Renal pelvis (tissue), 4 donors: ENCODE results near the gene RAB11FIP5. TPM values are rescaled to one million over a fixed set of nuclear protein-coding genes. Genes with fewer than 3 reads are reported as not detected.

ENCODE experiments used
- DNase-seq: peaks from one replicate; pipeline ENCODE4 v3.0.0-alpha.2; 2013
- polyA plus RNA-seq, 3 donors: library from polyadenylated mRNA; unstranded; fragments of 120-200 nt; gene quantifications; one replicate each; pipeline ENCODE4 v1.2.1, GENCODE V29; 2013; ENCODE audit not compliant: insufficient read length in 3 of 3

The RAB11FIP5 gene
- polyA plus RNA-seq, 3 donors, result 45.1 to 54.3 (median 52.9) TPM

DNA sequence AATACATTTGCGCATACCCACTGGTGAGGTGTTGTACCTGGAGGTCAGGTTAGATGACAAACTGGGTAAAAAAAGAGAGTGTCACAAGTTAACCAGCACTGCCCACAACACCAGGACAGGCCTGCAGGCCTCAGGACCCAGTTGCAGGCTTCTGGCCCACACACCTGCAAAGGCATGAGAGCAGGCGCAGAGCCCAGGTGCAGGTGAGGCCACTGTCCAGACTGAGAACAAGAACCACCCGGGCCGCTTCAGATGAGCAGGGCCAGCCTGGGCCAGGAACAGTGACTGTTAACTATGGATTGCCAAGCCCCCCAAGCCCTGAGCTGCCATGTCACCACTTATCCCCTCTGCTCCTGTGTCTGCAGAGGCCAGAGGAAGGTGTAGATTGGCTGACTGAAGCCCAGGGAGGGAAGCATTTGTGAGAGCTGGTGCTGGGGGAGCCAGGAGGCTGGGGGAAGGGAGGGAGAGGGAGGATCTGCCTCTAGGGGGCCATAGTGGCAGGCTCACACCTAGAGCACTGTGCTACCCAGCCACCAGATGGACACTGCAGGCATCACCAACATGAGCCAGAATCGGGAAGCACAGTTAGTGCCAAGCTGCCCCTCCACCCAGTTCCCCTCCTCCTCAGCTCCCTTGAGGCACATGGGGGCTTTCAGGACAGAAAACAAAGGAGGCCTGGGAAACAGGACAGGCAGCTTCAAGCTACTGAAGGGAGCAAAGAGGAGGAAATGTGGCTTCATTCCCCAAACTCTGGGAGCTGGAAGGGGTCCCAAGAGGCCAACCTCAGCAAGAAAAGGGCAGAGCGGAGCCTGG, 76.6 kb downstream of the RAB11FIP5 start:
- DNase-seq, result no peak

DNA sequence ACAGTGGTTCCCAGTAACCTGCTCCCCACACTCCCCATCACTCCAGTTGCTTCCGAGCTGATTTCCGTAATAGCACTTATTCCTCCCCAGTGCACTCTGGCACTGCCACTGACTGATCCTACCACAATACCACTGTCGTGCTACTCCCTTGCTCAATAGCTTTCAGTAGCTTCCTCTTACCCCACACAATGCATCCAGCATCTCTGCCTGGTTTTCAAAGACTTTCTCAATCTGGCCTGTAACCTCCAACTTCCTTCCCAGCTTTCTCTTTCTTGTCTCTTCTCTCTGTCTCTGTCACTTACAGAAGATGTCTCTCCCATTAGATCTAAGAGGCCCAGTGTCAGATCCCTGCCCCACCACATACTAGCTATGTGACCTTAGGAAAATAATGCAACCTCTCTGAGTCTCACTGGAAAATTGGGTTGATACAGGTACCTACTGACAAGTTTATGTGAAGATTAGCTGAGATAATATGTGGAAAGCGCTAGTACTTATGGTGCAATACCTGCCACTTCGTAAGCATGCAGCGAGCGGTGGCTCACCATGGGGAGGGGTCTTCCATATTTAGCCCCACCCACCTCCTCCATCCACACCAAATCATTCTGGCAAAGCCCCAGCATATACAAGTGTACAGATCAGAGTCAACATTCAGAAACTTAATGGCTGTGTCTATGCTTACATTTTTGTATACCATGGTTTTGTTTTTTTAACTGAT, 77.9 kb downstream of the RAB11FIP5 start:
- no peak for DNase-seq

DNA sequence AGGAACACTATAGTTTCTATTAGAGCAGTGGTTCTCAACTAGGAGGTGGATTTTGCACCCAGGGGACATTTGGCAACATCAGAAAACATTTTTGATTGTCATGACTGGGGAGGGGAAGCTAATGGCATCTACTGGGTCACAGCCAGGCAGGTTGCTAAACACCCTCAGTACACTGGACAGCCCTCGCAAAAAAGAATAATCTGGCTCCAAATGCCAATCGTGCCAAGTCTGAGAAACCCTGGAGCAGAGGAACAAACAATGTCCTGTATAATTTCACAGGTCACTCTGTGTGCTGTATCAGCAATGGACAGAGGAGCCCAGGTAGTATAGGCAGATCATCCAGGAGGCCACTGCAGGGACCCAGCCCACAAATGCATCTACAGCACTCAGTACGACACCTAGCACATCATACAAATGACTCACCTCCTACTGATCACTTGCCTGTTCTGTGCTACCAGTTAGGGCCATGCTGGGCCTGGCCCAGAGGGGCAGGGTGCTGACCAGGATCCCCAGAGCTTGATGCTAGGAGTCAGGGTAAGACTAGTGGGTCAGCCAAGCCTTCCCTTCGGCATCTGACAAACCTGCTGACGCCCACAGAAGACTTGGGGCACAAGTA, 78.9 kb downstream of the RAB11FIP5 start:
- DNase-seq, result no peak

DNA sequence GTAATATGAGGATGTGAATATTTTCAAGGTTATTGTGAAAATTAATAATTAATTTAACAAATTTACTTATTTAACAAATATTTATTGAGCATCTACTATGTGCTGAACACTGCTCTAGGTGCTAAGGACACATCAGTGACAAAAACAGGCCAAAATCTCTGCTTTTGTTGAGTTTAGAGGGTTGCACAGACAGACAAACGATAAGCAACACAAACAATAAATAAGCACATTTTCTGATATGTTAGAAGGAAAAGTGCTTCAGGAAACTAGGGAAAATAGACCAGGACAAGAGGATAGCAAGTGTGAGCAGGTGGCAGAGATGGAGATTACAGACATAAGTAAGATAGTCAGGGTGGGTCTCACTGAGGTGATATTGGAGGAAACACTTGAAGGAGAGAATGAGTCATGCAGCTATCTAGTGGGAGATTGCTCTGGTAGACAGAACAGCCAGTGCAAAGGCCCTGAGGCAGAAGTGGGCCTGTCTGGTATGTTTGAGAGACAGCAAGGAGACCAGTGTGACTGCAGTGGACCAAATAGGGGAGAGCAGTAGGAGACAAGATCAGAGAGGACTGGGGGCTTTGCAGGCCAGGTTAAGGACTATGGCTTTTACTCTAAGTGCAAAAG, 79.5 kb downstream of the RAB11FIP5 start:
- no peak for DNase-seq

DNA sequence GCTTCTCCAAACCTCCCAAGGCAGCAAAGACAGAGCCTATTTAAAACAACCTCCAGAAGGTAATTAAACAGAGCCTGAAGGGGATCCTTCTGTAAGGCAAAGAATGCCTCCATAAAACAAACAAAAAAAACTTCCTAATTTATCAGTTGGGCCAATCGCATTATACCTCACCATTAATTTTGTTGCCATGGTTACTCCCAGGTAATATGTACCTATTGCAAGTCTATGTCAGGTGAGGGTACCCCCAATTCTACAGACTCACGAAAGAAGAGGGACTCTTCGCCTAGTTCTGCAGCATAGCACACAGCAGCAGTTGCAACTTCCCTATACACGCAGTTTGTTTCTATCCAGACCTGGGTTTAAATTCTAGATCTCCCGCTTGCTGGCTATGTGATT, 80.0 kb downstream of the RAB11FIP5 start:
- no peak for DNase-seq

DNA sequence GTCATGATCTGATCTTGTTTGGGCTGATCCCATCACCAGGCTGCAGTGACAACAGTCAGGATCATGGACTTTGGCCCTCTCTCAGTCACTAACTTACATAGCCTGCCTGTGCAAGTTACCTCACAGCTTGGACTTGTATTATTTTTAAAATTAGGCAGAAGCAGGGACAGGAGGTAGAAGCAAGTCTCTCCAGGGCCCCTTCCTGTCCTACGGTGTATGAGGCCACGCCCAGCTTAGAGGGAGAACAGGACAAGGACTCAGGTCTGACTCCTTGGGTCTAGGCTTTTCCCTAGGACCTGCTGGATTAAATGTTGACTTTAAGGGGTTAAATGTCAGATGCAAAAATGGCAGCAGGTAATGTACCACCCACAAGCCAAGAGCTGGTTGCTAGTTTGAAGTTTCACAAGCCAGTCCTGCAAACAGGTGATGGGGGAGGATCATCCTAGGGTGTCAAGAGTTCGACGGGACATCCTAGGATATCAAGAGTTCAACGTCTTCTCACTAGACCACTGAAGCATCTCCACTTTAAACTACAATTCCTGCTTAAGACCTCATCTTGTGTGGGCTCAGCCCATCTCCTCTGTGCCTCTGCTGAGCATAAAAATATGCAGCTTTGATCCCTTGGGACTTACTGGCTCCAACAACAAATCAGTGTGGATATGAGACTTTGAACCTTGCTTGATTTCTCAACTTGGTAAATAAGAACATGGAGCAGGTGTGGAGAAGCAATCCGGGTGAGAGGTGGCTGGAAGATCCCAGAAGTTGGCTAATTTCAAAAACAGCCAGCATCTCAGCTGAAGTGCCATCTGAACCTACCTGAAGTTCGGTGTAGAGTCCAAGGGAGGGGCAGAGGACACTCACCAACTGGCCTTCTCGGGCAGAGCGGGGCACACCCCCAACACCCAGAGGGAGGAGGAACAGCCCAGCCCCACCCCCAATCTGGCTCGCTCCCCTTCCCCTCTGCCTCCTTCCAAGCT, 80.7 kb downstream of the RAB11FIP5 start:
- no peak for DNase-seq

DNA sequence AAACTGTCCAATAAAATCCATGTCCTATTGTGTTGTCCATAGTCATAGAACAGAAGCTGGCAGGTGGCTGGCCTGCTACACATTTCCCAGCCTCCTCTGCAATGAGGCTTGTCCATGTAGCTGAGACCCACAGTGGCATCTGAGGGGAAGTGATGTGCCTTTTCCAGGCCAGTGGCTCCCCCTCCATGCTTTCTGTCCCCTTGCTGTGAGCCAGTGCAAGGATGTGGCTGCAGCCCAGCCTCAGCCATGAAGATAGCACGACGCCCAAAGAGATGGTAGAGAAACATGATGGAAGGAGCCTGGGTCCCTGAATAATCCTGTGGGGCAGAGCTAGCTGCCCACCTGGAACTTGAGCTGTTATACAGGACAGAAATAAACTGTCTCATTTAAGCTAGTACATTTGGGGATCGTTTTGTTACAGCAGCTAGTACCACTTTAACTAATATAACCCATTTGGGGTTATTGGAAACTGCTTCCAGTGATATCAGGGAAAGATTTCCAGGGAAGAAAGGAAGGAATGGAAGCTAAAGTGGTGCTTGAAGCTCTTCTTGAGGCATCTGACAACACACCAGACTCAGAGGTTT, 81.6 kb downstream of the RAB11FIP5 start:
- no peak for DNase-seq

DNA sequence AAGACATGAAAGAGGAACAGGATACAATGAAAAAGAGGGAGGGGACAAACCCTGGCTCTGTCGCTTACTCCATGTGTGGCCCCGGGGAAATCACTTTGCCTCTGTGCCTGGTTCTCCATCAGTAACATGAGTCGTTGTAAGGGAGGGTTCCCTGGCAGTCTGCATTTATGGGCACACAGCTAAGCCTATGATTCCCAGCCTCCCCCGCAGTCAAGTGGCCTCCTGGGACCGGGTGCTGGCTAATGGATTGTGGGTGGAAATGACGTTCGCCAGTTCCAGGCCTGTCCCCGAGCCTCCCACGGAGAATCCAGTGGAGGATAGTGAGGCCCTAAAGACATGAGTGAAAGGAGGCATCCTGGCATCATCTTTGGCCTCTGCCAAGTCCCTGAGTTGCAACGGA, 83.9 kb downstream of the RAB11FIP5 start:
- no peak for DNase-seq

DNA sequence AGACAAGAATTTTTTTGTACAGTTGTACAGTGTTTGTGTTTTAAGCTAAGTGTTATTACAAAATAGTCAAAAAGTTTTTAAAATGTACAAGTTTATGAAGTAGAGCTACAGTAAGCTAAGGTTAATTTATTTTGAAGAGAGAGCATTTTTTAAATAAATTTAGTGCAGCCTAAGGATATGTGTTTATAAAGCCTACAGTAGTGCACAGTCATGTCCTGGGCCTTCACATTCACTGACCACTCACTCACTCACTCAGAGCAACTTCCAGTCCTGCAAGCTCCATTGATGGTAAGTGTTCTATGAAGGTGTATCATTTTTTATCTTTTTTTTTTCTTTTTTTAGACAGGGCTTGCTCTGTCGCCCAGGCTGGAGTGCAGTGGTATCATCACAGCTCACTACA, 85.4 kb downstream of the RAB11FIP5 start:
- DNase-seq, result no peak

DNA sequence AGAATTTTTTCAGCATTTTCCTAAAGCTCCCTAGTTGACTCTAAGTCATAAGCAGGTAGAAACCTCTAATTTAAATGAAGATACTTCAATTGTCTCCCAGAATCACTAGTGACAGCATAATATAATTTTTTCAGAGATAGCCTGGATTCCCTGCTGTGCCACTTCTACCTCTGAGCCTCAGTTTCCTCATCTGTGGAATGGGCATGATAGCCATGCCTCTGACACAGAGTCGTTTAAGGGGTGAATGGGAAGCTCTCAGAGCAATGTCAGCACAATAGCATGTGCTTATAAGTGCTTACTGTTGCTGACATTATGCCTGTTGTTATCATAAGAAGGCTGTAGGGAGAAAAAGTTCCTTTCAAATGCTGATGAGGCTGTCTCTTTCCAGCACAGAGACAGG, 89.3 kb downstream of the RAB11FIP5 start:
- DNase-seq, result no peak

Other genes with a start within 250 kb of the RAB11FIP5 start
- 10 to 100 TPM; 11.0 to 13.0 (median 12.1) TPM for gene SPR, start 225.5 kb downstream of the RAB11FIP5 start, polyA plus RNA-seq
- gene EMX1, start 195.4 kb downstream of the RAB11FIP5 start, polyA plus RNA-seq, result 10 to 100 TPM; 51.6 to 71.3 (median 56.6) TPM
- 10 to 100 TPM; 28.8 to 32.8 (median 30.1) TPM for gene SFXN5, start 41.2 kb downstream of the RAB11FIP5 start, polyA plus RNA-seq
- under 1 TPM; 0.06 to 0.18 (median 0.14) TPM for gene NOTO, start 89.6 kb upstream of the RAB11FIP5 start, polyA plus RNA-seq
- gene SMYD5, start 101.3 kb upstream of the RAB11FIP5 start, polyA plus RNA-seq, result 10 to 100 TPM; 30.5 to 43.6 (median 38.1) TPM
- gene PRADC1, start 120.3 kb upstream of the RAB11FIP5 start, polyA plus RNA-seq, result 10 to 100 TPM; 13.3 to 17.0 (median 14.8) TPM
- 100 to 1,000 TPM; 247 to 268 (median 249) TPM for gene CCT7, start 121.4 kb upstream of the RAB11FIP5 start, polyA plus RNA-seq
- gene FBXO41, start 171.5 kb upstream of the RAB11FIP5 start, polyA plus RNA-seq, result 1 to 10 TPM; 2.1 to 3.0 (median 2.4) TPM
- not detected for gene EGR4, start 180.6 kb upstream of the RAB11FIP5 start, polyA plus RNA-seq